ENCODE results near the gene PRKCE. TPM values are rescaled to one million over a fixed set of nuclear protein-coding genes. Genes with fewer than 3 reads are reported as not detected.

PRKCE gene
- total and polyA plus RNA-seq, 4 donors: 2.5 to 38.6 (median 5.8) TPM

- Histone ChIP-seq H3K4me1 (ENCODE audit: control insufficient read depth in 4 of 4, insufficient read depth in 4 of 4, low read length in 3 of 4) (peaks cover 0 to 3% (median 0%) of the 10 kb centered on the region in 4 donors), H3K9ac (ENCODE audit: low read depth in 1 of 2, low read length in 2 of 2) (no peak overlapping the region), H3K4me3 (ENCODE audit: low read depth in 1 of 3, low read length in 3 of 3) (no peak overlapping the region), H3K27me3 (ENCODE audit: control insufficient read depth in 4 of 4, insufficient read depth in 4 of 4, low read length in 3 of 4) (no peaks in the 10 kb centered on the region), H3K9me3 (ENCODE audit: control insufficient read depth in 4 of 4, low read length in 3 of 4) (peaks cover 0 to 3% (median under 1%) of the 10 kb centered on the region in 4 donors), H3K27ac (ENCODE audit: low read depth in 1 of 2, low read length in 2 of 2) (no peak overlapping the region), H3K36me3 (ENCODE audit: control insufficient read depth in 4 of 4, insufficient read depth in 3 of 4, low read depth in 1 of 4, low read length in 3 of 4) (peaks cover 0 to 1% (median 0%) of the 10 kb centered on the region in 4 donors)
- no peak for DNase-seq (ENCODE audit: low spot score)
- 92% methylated on average over 5 of the region's 5 CpGs for WGBS
- TF ChIP-seq MAX (IDR thresholded peaks at IDR 0.05) (no peak), FOXA1 (IDR thresholded peaks at IDR 0.05) (no peak), REST (IDR thresholded peaks at IDR 0.05) (no peak), TAF1 (conservative IDR thresholded peaks at IDR 0.05) (no peak), GABPA (IDR thresholded peaks at IDR 0.05 in 1 of 2, conservative IDR thresholded peaks at IDR 0.05 in 1 of 2) (no peak), ZBTB33 (IDR thresholded peaks at IDR 0.05) (no peak), HNF4A (conservative IDR thresholded peaks at IDR 0.05) (no peak), YY1 (IDR thresholded peaks at IDR 0.05) (no peak), CTCF (IDR thresholded peaks at IDR 0.05; ENCODE audit: low read depth, low read length, missing input control) (no peak), FOXA2 (IDR thresholded peaks at IDR 0.05) (no peak), EGR1 (IDR thresholded peaks at IDR 0.05; ENCODE audit: low read depth in 2 of 2) (no peak), NR2F2 (IDR thresholded peaks at IDR 0.05) (no peak), SP1 (IDR thresholded peaks at IDR 0.05) (no peak), HNF4G (IDR thresholded peaks at IDR 0.05) (no peak), RAD21 (IDR thresholded peaks at IDR 0.05) (no peak), ATF3 (IDR thresholded peaks at IDR 0.05) (peak; percentile 31), RXRA (IDR thresholded peaks at IDR 0.05) (peak in 1 of 2 donors; percentile 32), JUND (IDR thresholded peaks at IDR 0.05) (peak in 1 of 2 donors; percentile 16)
Observed at GRCh38 chr2:46122318-46122976, 471.0 kb downstream of the PRKCE start.

Measured in liver (tissue), 9 donors.